Karpas-422 (cell line): ENCODE results near the gene SOCS7. TPM values are rescaled to one million over a fixed set of nuclear protein-coding genes. Genes with fewer than 3 reads are reported as not detected.

ENCODE experiments used
- DNase-seq: peaks from one replicate; pipeline ENCODE4 v3.0.0-alpha.2; 2015
- H2AFZ ChIP-seq: fragments of 200-600 bp; sonication (generic); 2 replicates; pipeline ENCODE4 v1.6.1; 2014; ENCODE audit warnings: antibody characterized with exemption, low read length, mixed read lengths
- H3K27ac ChIP-seq: fragments of 200-600 bp; sonication (generic); 2 replicates; pipeline ENCODE4 v1.5.1; 2014; ENCODE audit warnings: mild to moderate bottlenecking, low read length, moderate library complexity
- H3K27me3 ChIP-seq: fragments of 200-600 bp; sonication (generic); 2 replicates; pipeline ENCODE4 v1.6.1; 2014; ENCODE audit warnings: low read length, mixed read lengths
- H3K36me3 ChIP-seq: fragments of 200-600 bp; sonication (generic); 2 replicates; pipeline ENCODE4 v1.6.1; 2014; ENCODE audit warnings: low read length, mixed read lengths; ENCODE audit not compliant: insufficient read depth
- H3K4me1 ChIP-seq: fragments of 200-600 bp; sonication (generic); 2 replicates; pipeline ENCODE4 v1.6.1; 2014; ENCODE audit warnings: mild to moderate bottlenecking, low read length, mixed read lengths
- H3K4me2 ChIP-seq: fragments of 200-600 bp; sonication (generic); 2 replicates; pipeline ENCODE4 v1.6.1; 2014; ENCODE audit warnings: low read length, low read depth, mild to moderate bottlenecking; ENCODE audit not compliant: poor library complexity, severe bottlenecking
- H3K4me3 ChIP-seq: fragments of 200-600 bp; sonication (generic); 2 replicates; pipeline ENCODE4 v1.5.1; 2014; ENCODE audit warnings: mild to moderate bottlenecking, antibody characterized with exemption, low read length, mixed read lengths
- H3K79me2 ChIP-seq: fragments of 200-600 bp; sonication (generic); 2 replicates; pipeline ENCODE4 v1.6.1; 2014; ENCODE audit warnings: mild to moderate bottlenecking, low read length, mixed read lengths
- H3K9ac ChIP-seq: fragments of 200-600 bp; sonication (generic); 2 replicates; pipeline ENCODE4 v1.6.0; 2014; ENCODE audit warnings: low read length
- H3K9me2 ChIP-seq: fragments of 200-600 bp; sonication (generic), shearing (Covaris generic); replicated peaks from 2 replicates; pipeline ENCODE4 v1.6.0; 2014; ENCODE audit warnings: mild to moderate bottlenecking, low read length, moderate library complexity; ENCODE audit not compliant: insufficient read depth
- H3K9me3 ChIP-seq: fragments of 300-700, 200-600 bp; sonication (generic); 2 replicates; pipeline ENCODE4 v1.6.1; 2014; ENCODE audit warnings: low read length, mixed read lengths
- H4K20me1 ChIP-seq: fragments of 200-600 bp; sonication (generic); 2 replicates; pipeline ENCODE4 v1.6.1; 2014; ENCODE audit warnings: mild to moderate bottlenecking, antibody characterized with exemption, low read length, low read depth; ENCODE audit not compliant: insufficient read depth
- total RNA-seq: library from RNA; depleted of rRNA; stranded (reverse); fragments of >200 nt; shearing (Covaris generic); gene quantifications from 2 replicates; pipeline ENCODE4 v1.2.3, GENCODE V29; 2014; ENCODE audit warnings: low replicate concordance

SOCS7 gene
- total RNA-seq, 1 experiment from 2014 or later: 26.5 TPM

GRCh38 chr17:38361694-38362465 lies 10.2 kb downstream of the SOCS7 start:
- Histone ChIP-seq H2AFZ (no peak overlapping the region), H3K27ac (no peak overlapping the region), H3K79me2 (peaks cover 57% of the 10 kb centered on the region), H4K20me1 (0 out of 2 replicates have a peak, but pooled peaks cover 5% of the 10 kb centered on the region), H3K4me1 (peaks cover 17% of the 10 kb centered on the region), H3K27me3 (no peaks in the 10 kb centered on the region), H3K4me2 (no peak overlapping the region), H3K4me3 (no peak overlapping the region), H3K9me2 (no peaks in the 10 kb centered on the region), H3K9me3 (no peaks in the 10 kb centered on the region), H3K36me3 (peaks cover 6% of the 10 kb centered on the region; the same call in 1 of the 2 replicates), H3K9ac (no peak overlapping the region)
- DNase-seq: no peak

GRCh38 chr17:38363016-38363415 lies 11.4 kb downstream of the SOCS7 start:
- H3K27me3 ChIP-seq: no peaks in the 10 kb centered on the region
- H3K36me3 ChIP-seq: peaks cover 11% of the 10 kb centered on the region; the same call in 1 of the 2 replicates
- no peak for DNase-seq

GRCh38 chr17:38364741-38365140 lies 13.1 kb downstream of the SOCS7 start:
- H3K4me2 ChIP-seq: no peak overlapping the region

More at GRCh38 chr17:38363016-38363415, 11.4 kb downstream of the SOCS7 start:
- no peaks in the 10 kb centered on the region for H3K9me2 ChIP-seq
- no peak overlapping the region for H2AFZ ChIP-seq
- peaks cover 7% of the 10 kb centered on the region for H3K4me1 ChIP-seq
- H3K9ac ChIP-seq: no peak overlapping the region
- H4K20me1 ChIP-seq: 0 out of 2 replicates have a peak, but pooled peaks cover 5% of the 10 kb centered on the region
- H3K79me2 ChIP-seq: peaks cover 45% of the 10 kb centered on the region
- no peaks in the 10 kb centered on the region for H3K9me3 ChIP-seq
- no peak overlapping the region for H3K4me3 ChIP-seq
- no peak overlapping the region for H3K4me2 ChIP-seq
- H3K27ac ChIP-seq: no peak overlapping the region

GRCh38 chr17:38369124-38369886 lies 17.7 kb downstream of the SOCS7 start:
- Histone ChIP-seq H3K9ac (no peak overlapping the region), H3K27ac (no peak overlapping the region), H3K36me3 (peaks cover 32% of the 10 kb centered on the region), H4K20me1 (no peaks in the 10 kb centered on the region), H3K9me3 (no peaks in the 10 kb centered on the region), H3K4me1 (peaks cover 3% of the 10 kb centered on the region), H3K27me3 (no peaks in the 10 kb centered on the region), H3K9me2 (no peaks in the 10 kb centered on the region), H3K79me2 (peaks cover 5% of the 10 kb centered on the region), H3K4me2 (no peak overlapping the region), H3K4me3 (no peak overlapping the region), H2AFZ (no peak overlapping the region)
- DNase-seq: no peak

More at GRCh38 chr17:38364741-38365140, 13.1 kb downstream of the SOCS7 start:
- DNase-seq: no peak
- Histone ChIP-seq H3K27me3 (no peaks in the 10 kb centered on the region), H3K9me2 (no peaks in the 10 kb centered on the region), H3K36me3 (peaks cover 18% of the 10 kb centered on the region; the same call in 1 of the 2 replicates), H3K4me1 (peaks cover 5% of the 10 kb centered on the region), H3K79me2 (peaks cover 30% of the 10 kb centered on the region), H2AFZ (no peak overlapping the region), H3K4me3 (no peak overlapping the region), H3K9ac (no peak overlapping the region), H4K20me1 (0 out of 2 replicates have a peak, but pooled peaks cover 5% of the 10 kb centered on the region), H3K9me3 (no peaks in the 10 kb centered on the region), H3K27ac (no peak overlapping the region)

GRCh38 chr17:38379448-38379847 lies 27.8 kb downstream of the SOCS7 start:
- Histone ChIP-seq H3K9ac (no peak overlapping the region), H2AFZ (no peak overlapping the region), H3K36me3 (peaks cover 25% of the 10 kb centered on the region; the same call in 1 of the 2 replicates), H3K4me1 (peaks cover 8% of the 10 kb centered on the region), H3K27ac (no peak overlapping the region), H3K9me2 (no peaks in the 10 kb centered on the region), H3K79me2 (peaks cover under 1% of the 10 kb centered on the region; the same call in 1 of the 2 replicates), H4K20me1 (no peaks in the 10 kb centered on the region), H3K27me3 (no peaks in the 10 kb centered on the region), H3K4me3 (no peak overlapping the region), H3K9me3 (no peaks in the 10 kb centered on the region), H3K4me2 (no peak overlapping the region)
- DNase-seq: no peak

- no peak overlapping the region for H2AFZ ChIP-seq
- H3K27me3 ChIP-seq: no peaks in the 10 kb centered on the region
- H3K4me1 ChIP-seq: no peaks in the 10 kb centered on the region
- H3K9me2 ChIP-seq: no peaks in the 10 kb centered on the region
- DNase-seq: no peak
- H3K9ac ChIP-seq: no peak overlapping the region
- no peaks in the 10 kb centered on the region for H4K20me1 ChIP-seq
- no peak overlapping the region for H3K27ac ChIP-seq
- H3K4me2 ChIP-seq: no peak overlapping the region
- peaks cover 3% of the 10 kb centered on the region for H3K79me2 ChIP-seq
- no peaks in the 10 kb centered on the region for H3K9me3 ChIP-seq
- H3K4me3 ChIP-seq: no peak overlapping the region
- peaks cover 10% of the 10 kb centered on the region; the same call in 1 of the 2 replicates for H3K36me3 ChIP-seq
These were observed 43.4 kb downstream of the SOCS7 start for GRCh38 chr17:38395090-38395489.

- Histone ChIP-seq H3K4me1 (no peaks in the 10 kb centered on the region), H3K9ac (no peak overlapping the region), H3K9me2 (no peaks in the 10 kb centered on the region), H3K36me3 (peaks cover 10% of the 10 kb centered on the region; the same call in 1 of the 2 replicates), H4K20me1 (no peaks in the 10 kb centered on the region), H3K4me3 (no peak overlapping the region), H3K27ac (no peak overlapping the region), H2AFZ (no peak overlapping the region), H3K9me3 (no peaks in the 10 kb centered on the region), H3K79me2 (no peaks in the 10 kb centered on the region), H3K27me3 (no peaks in the 10 kb centered on the region), H3K4me2 (no peak overlapping the region)
- no peak for DNase-seq
These were observed 45.6 kb downstream of the SOCS7 start for GRCh38 chr17:38397227-38397626.

- H3K4me2 ChIP-seq: no peak overlapping the region
- no peaks in the 10 kb centered on the region for H4K20me1 ChIP-seq
- no peaks in the 10 kb centered on the region for H3K4me1 ChIP-seq
- H3K4me3 ChIP-seq: no peak overlapping the region
- DNase-seq: no peak
- no peaks in the 10 kb centered on the region for H3K79me2 ChIP-seq
- no peak overlapping the region for H2AFZ ChIP-seq
- H3K9me2 ChIP-seq: no peaks in the 10 kb centered on the region
- no peaks in the 10 kb centered on the region for H3K27me3 ChIP-seq
- H3K27ac ChIP-seq: no peak overlapping the region
- H3K9me3 ChIP-seq: no peaks in the 10 kb centered on the region
- H3K36me3 ChIP-seq: peaks cover 7% of the 10 kb centered on the region; the same call in 1 of the 2 replicates
- no peak overlapping the region for H3K9ac ChIP-seq
These were observed 48.6 kb downstream of the SOCS7 start for GRCh38 chr17:38400286-38400685.
